ENCODE results near the gene UBE2S. TPM values are rescaled to one million over a fixed set of nuclear protein-coding genes. Genes with fewer than 3 reads are reported as not detected.

The UBE2S gene
- polyA plus RNA-seq, 1 donor (not counting 4 experiments of a cell fraction or from before 2014, with no cell fraction given) = 31.8 TPM

DNA sequence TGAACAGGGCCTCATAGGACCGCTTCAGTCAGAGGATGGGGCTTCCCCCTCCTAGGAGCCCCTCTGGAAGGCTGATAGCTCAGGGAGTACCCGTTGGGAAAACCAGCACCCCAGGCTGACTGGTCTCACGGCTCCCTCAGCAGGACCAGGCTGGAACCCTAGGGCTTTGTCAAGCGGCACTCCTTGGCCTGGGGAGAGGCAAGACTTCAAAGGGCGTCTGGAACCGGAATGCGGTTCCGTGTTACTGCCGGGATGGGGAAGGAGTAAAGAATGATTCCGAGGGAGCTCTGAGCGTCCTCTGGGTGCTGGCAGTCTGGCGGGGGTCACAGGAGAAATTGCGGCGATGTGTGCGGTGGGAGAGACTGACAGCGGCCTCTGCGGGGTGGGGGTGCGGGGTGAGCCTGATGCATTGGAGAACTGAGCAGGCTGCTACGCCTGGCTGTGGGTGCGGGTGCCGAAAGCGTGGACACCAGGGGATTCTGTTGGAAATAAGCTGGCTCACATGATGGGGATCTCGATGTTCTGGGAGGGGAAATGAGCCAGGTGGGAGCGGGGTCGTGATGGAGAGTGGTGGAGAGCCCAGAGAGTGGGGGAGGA is 54.9 kb downstream of the UBE2S start:
- no peak overlapping the region for H3K4me2 ChIP-seq (ENCODE audit: control insufficient read depth, extremely low read depth, insufficient read depth, low read depth, low read length)
- peaks cover 29% of the 10 kb centered on the region for H3K27me3 ChIP-seq (ENCODE audit: control insufficient read depth, extremely low read depth, insufficient read depth, low read length)
- FAIRE-seq (no peak), DNase-seq (ENCODE audit: low read depth, low spot score) (no peak)
- no peak overlapping the region for H3K27ac ChIP-seq (ENCODE audit: control insufficient read depth, insufficient read depth, low read length)
- H3K9me3 ChIP-seq (ENCODE audit: control insufficient read depth, low read depth, low read length) = no peaks in the 10 kb centered on the region
- no peak overlapping the region for H2AFZ ChIP-seq (ENCODE audit: control insufficient read depth, low read length)
- H3K36me3 ChIP-seq (ENCODE audit: control insufficient read depth in 2 of 2, extremely low read depth in 1 of 2, insufficient read depth in 2 of 2, low read length in 2 of 2) = peaks cover 0 to 4% of the 10 kb centered on the region in 2 experiments
- H3K79me2 ChIP-seq (ENCODE audit: control insufficient read depth, insufficient read depth, low read length) = no peaks in the 10 kb centered on the region
- dilution Hi-C loops (cut with MboI; ENCODE audit: extremely low pct_ligation_motif_present, low sequenced_read_pairs) = no loop called here
- peaks cover 9% of the 10 kb centered on the region for H3K4me1 ChIP-seq (ENCODE audit: control insufficient read depth, extremely low read depth, insufficient read depth, low read length)
- no peaks in the 10 kb centered on the region for H4K20me1 ChIP-seq (ENCODE audit: control insufficient read depth, extremely low read depth, insufficient read depth, low read length)
- TF ChIP-seq CTCF (optimal IDR thresholded peaks at IDR 0.05 in 1 of 3, IDR thresholded peaks at IDR 0.05 in 1 of 3, conservative IDR thresholded peaks at IDR 0.05 in 1 of 3; ENCODE audit: extremely low read depth in 1 of 3, insufficient read depth in 2 of 3, low read length in 3 of 3) = no peak
- no peak for TF ChIP-seq EZH2 (IDR thresholded peaks at IDR 0.05; ENCODE audit: low read length)
- H3K9me1 ChIP-seq (ENCODE audit: control insufficient read depth, extremely low read depth, insufficient read depth, low read length) = no peaks in the 10 kb centered on the region
- H3K4me3 ChIP-seq (ENCODE audit: control insufficient read depth in 2 of 3, extremely low read depth in 1 of 3, insufficient read depth in 2 of 3, low read depth in 1 of 3, low read length in 3 of 3) = no peak overlapping the region
- H3K9ac ChIP-seq (ENCODE audit: control insufficient read depth, extremely low read depth, insufficient read depth, low read length) = no peak overlapping the region

- no peaks in the 10 kb centered on the region for H3K79me2 ChIP-seq (ENCODE audit: control insufficient read depth, insufficient read depth, low read length)
- no peak for TF ChIP-seq EZH2 (IDR thresholded peaks at IDR 0.05; ENCODE audit: low read length)
- TF ChIP-seq CTCF (optimal IDR thresholded peaks at IDR 0.05 in 1 of 3, IDR thresholded peaks at IDR 0.05 in 1 of 3, conservative IDR thresholded peaks at IDR 0.05 in 1 of 3; ENCODE audit: extremely low read depth in 1 of 3, insufficient read depth in 2 of 3, low read length in 3 of 3) = no peak
- no peaks in the 10 kb centered on the region for H4K20me1 ChIP-seq (ENCODE audit: control insufficient read depth, extremely low read depth, insufficient read depth, low read length)
- no peak overlapping the region for H3K27ac ChIP-seq (ENCODE audit: control insufficient read depth, insufficient read depth, low read length)
- no peak for DNase-seq (ENCODE audit: low read depth, low spot score)
- no peak overlapping the region for H3K4me2 ChIP-seq (ENCODE audit: control insufficient read depth, extremely low read depth, insufficient read depth, low read depth, low read length)
- peaks cover 9% of the 10 kb centered on the region for H3K4me1 ChIP-seq (ENCODE audit: control insufficient read depth, extremely low read depth, insufficient read depth, low read length)
- H3K9me3 ChIP-seq (ENCODE audit: control insufficient read depth, low read depth, low read length) = no peaks in the 10 kb centered on the region
- H2AFZ ChIP-seq (ENCODE audit: control insufficient read depth, low read length) = no peak overlapping the region
- no peak overlapping the region for H3K4me3 ChIP-seq (ENCODE audit: control insufficient read depth in 2 of 3, extremely low read depth in 1 of 3, insufficient read depth in 2 of 3, low read depth in 1 of 3, low read length in 3 of 3)
- no peak overlapping the region for H3K9ac ChIP-seq (ENCODE audit: control insufficient read depth, extremely low read depth, insufficient read depth, low read length)
- dilution Hi-C loops (cut with MboI; ENCODE audit: extremely low pct_ligation_motif_present, low sequenced_read_pairs) = no loop called here
- H3K27me3 ChIP-seq (ENCODE audit: control insufficient read depth, extremely low read depth, insufficient read depth, low read length) = peaks cover 25% of the 10 kb centered on the region
- peaks cover 0 to 4% of the 10 kb centered on the region in 2 experiments for H3K36me3 ChIP-seq (ENCODE audit: control insufficient read depth in 2 of 2, extremely low read depth in 1 of 2, insufficient read depth in 2 of 2, low read length in 2 of 2)
- FAIRE-seq = no peak
- no peaks in the 10 kb centered on the region for H3K9me1 ChIP-seq (ENCODE audit: control insufficient read depth, extremely low read depth, insufficient read depth, low read length)
Measured at GRCh38 chr19:55352040-55352439, 55.5 kb downstream of the UBE2S start.

Data from keratinocyte (primary cell).